Mesenchymal stem cell (in vitro differentiated cells and primary cell): ENCODE data around the gene PMEPA1.

Experiments
- DNase-seq: peaks from one replicate; pipeline ENCODE4 v3.0.0-alpha.2; 2013
- H2AFZ ChIP-seq: one replicate; pipeline ENCODE4 v1.6.1; 2013; ENCODE audit warnings: low read depth, mild to moderate bottlenecking, control low read depth, inconsistent platforms, low read length, moderate library complexity
- H2AK5ac ChIP-seq: 2 replicates; pipeline ENCODE4 v1.6.1; 2013; ENCODE audit warnings: low read length, moderate library complexity, mild to moderate bottlenecking, inconsistent platforms; ENCODE audit not compliant: severe bottlenecking
- H2BK120ac ChIP-seq: one replicate; pipeline ENCODE4 v1.6.1; 2013; ENCODE audit warnings: low read depth, mild to moderate bottlenecking, inconsistent platforms, low read length, moderate library complexity
- H2BK12ac ChIP-seq, 2 experiments: one replicate each; pipeline ENCODE4 v1.6.1; 2013; ENCODE audit warnings: inconsistent platforms in 2 of 2, low read length in 2 of 2, mild to moderate bottlenecking in 2 of 2, moderate library complexity in 2 of 2, control low read depth in 1 of 2
- H2BK15ac ChIP-seq: one replicate; pipeline ENCODE4 v1.6.1; 2013; ENCODE audit warnings: mild to moderate bottlenecking, low read depth, inconsistent platforms; ENCODE audit not compliant: poor library complexity, severe bottlenecking
- H2BK5ac ChIP-seq: 2 replicates; pipeline ENCODE4 v1.6.1; 2013; ENCODE audit warnings: low read depth, mild to moderate bottlenecking, low read length, control low read depth, inconsistent platforms; ENCODE audit not compliant: poor library complexity, severe bottlenecking
- H3K14ac ChIP-seq, 2 experiments: one replicate each; pipeline ENCODE4 v1.6.1; 2013; ENCODE audit warnings: inconsistent platforms in 2 of 2, low read length in 2 of 2, control low read depth in 1 of 2, mild to moderate bottlenecking in 1 of 2, moderate library complexity in 1 of 2
- H3K18ac ChIP-seq, 2 experiments: one replicate each; pipeline ENCODE4 v1.6.1; 2013; ENCODE audit warnings: inconsistent platforms in 2 of 2, low read length in 2 of 2, control low read depth in 1 of 2, low read depth in 1 of 2, mild to moderate bottlenecking in 1 of 2
- H3K23ac ChIP-seq, 2 experiments: one replicate each; pipeline ENCODE4 v1.6.1; 2013; ENCODE audit warnings: inconsistent platforms in 2 of 2, low read length in 2 of 2, mild to moderate bottlenecking in 2 of 2, moderate library complexity in 2 of 2, control low read depth in 1 of 2
- H3K27ac ChIP-seq: 2 replicates; pipeline ENCODE4 v1.5.1; 2013; ENCODE audit warnings: mild to moderate bottlenecking, moderate library complexity, low read length, control low read depth, inconsistent platforms; ENCODE audit not compliant: poor library complexity, severe bottlenecking
- H3K27me3 ChIP-seq, 2 experiments: 2 replicates each; pipeline versions ENCODE4 v1.6.1 to v1.7.0; 2013; ENCODE audit warnings: low read length in 2 of 2, mild to moderate bottlenecking in 2 of 2, moderate library complexity in 2 of 2, control low read depth in 1 of 2, inconsistent platforms in 1 of 2; ENCODE audit not compliant: control insufficient read depth in 1 of 2, insufficient read depth in 1 of 2
- H3K36me3 ChIP-seq, 2 experiments: 2 replicates each; pipeline versions ENCODE4 v1.6.1 to v1.7.0; 2013; ENCODE audit warnings: low read length in 2 of 2, control low read depth in 1 of 2, inconsistent platforms in 1 of 2, low read depth in 1 of 2, mild to moderate bottlenecking in 1 of 2; ENCODE audit not compliant: insufficient read depth in 2 of 2, control insufficient read depth in 1 of 2
- H3K4ac ChIP-seq, 2 experiments: one replicate each; pipeline ENCODE4 v1.6.1; 2013; ENCODE audit warnings: inconsistent platforms in 2 of 2, low read length in 2 of 2, mild to moderate bottlenecking in 2 of 2, moderate library complexity in 2 of 2, control low read depth in 1 of 2, low read depth in 1 of 2
- H3K4me1 ChIP-seq: 2 replicates; pipeline ENCODE4 v1.6.1; 2013; ENCODE audit warnings: low read depth, low read length, control low read depth; ENCODE audit not compliant: control insufficient read depth, insufficient read depth
- H3K4me2 ChIP-seq: 2 replicates; pipeline ENCODE4 v1.6.1; 2013; ENCODE audit warnings: low read length, mild to moderate bottlenecking, inconsistent platforms; ENCODE audit not compliant: poor library complexity, severe bottlenecking
- H3K4me3 ChIP-seq, 2 experiments: 2 replicates each; pipeline versions ENCODE4 v1.5.1 to v1.7.0; 2013; ENCODE audit warnings: low read length in 2 of 2, mild to moderate bottlenecking in 2 of 2, control low read depth in 1 of 2, low read depth in 1 of 2; ENCODE audit not compliant: insufficient read depth in 1 of 2
- H3K79me1 ChIP-seq: replicated peaks from 2 replicates; pipeline ENCODE4 v1.6.1; 2013; ENCODE audit warnings: mild to moderate bottlenecking, control low read depth, low read length, inconsistent platforms; ENCODE audit not compliant: poor library complexity, severe bottlenecking
- H3K9ac ChIP-seq: 2 replicates; pipeline ENCODE4 v1.7.0; 2013; ENCODE audit warnings: mild to moderate bottlenecking, low read length, moderate library complexity
- H3K9me3 ChIP-seq: 2 replicates; pipeline ENCODE4 v1.7.0; 2013; ENCODE audit warnings: mild to moderate bottlenecking, low read length; ENCODE audit not compliant: control insufficient read depth
- H4K8ac ChIP-seq: one replicate; pipeline ENCODE4 v1.6.1; 2013; ENCODE audit warnings: inconsistent platforms, mild to moderate bottlenecking, low read length, moderate library complexity
- H4K91ac ChIP-seq: one replicate; pipeline ENCODE4 v1.6.1; 2013; ENCODE audit warnings: mild to moderate bottlenecking, low read length, inconsistent platforms
- WGBS: methylation state at CpG from one replicate; pipeline ENCODE4 v1.1.7; 2013; ENCODE audit warnings: mixed read lengths; 5-methylcytosine and 5-hydroxymethylcytosine counted together

PMEPA1 gene

GRCh38 chr20:57701090-57701489, 8.7 kb downstream of the PMEPA1 start:
- Histone ChIP-seq H3K18ac (no peak overlapping the region), H3K4me3 (no peak overlapping the region), H3K27ac (no peak overlapping the region), H2BK5ac (no peak overlapping the region), H3K9me3 (no peaks in the 10 kb centered on the region), H2BK15ac (no peak overlapping the region), H2AK5ac (no peak overlapping the region), H3K9ac (no peak overlapping the region), H3K14ac (no peak overlapping the region), H4K8ac (no peak overlapping the region), H2AFZ (no peak overlapping the region), H3K23ac (no peak overlapping the region), H2BK120ac (no peak overlapping the region), H3K4me2 (no peak overlapping the region), H3K4me1 (peaks cover 47% of the 10 kb centered on the region), H3K79me1 (peaks cover 53% of the 10 kb centered on the region), H4K91ac (no peak overlapping the region), H3K4ac (no peak overlapping the region), H2BK12ac (no peak overlapping the region), H3K27me3 (peaks cover 0 to 33% of the 10 kb centered on the region in 2 experiments), H3K36me3 (peaks cover 0 to 12% of the 10 kb centered on the region in 2 experiments)
- DNase-seq = no peak
- WGBS = 94% methylated on average over 6 of the region's 6 CpGs

GRCh38 chr20:57699395-57699794, 10.4 kb downstream of the PMEPA1 start:
- Histone ChIP-seq H3K14ac (no peak overlapping the region), H3K9me3 (no peaks in the 10 kb centered on the region), H3K27ac (no peak overlapping the region), H4K91ac (no peak overlapping the region), H3K4me2 (no peak overlapping the region), H3K79me1 (peaks cover 53% of the 10 kb centered on the region), H3K4ac (no peak overlapping the region), H3K4me1 (peaks cover 48% of the 10 kb centered on the region), H2BK12ac (no peak overlapping the region), H2AFZ (no peak overlapping the region), H4K8ac (no peak overlapping the region), H3K18ac (no peak overlapping the region), H2BK15ac (peak overlapping the region; percentile 13), H3K9ac (no peak overlapping the region), H3K27me3 (peaks cover 0 to 25% of the 10 kb centered on the region in 2 experiments), H3K23ac (no peak overlapping the region), H2BK120ac (no peak overlapping the region), H2BK5ac (no peak overlapping the region), H3K36me3 (peaks cover 0 to 12% of the 10 kb centered on the region in 2 experiments), H2AK5ac (no peak overlapping the region), H3K4me3 (no peak overlapping the region)
- 96% methylated on average over 8 of the region's 8 CpGs for WGBS
- DNase-seq = no peak

DNA sequence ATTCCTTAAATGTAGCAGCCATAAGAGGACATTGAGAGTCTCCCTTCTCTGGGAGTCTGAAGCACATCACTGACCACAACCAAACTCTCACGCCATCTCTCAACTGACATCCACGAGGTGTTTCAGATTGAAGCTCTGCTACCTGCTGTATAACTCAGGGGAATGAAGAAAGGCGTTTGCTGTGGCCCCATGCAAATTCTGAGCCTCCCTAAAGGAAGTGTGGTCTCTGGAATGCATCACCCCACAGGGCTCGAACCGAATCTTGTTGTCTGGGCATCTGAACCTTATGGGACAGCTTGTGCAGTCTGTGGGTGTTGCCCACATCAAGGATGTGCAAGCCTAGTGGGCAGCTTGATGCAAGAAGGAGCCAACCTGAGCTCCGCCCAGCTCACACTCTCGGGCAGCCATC, 10.9 kb downstream of the PMEPA1 start:
- no peak overlapping the region for H3K4me2 ChIP-seq
- no peak overlapping the region for H3K14ac ChIP-seq
- no peaks in the 10 kb centered on the region for H3K9me3 ChIP-seq
- H2AFZ ChIP-seq = no peak overlapping the region
- no peak overlapping the region for H3K4ac ChIP-seq
- no peak overlapping the region for H4K8ac ChIP-seq
- no peak overlapping the region for H2BK12ac ChIP-seq
- H2BK5ac ChIP-seq = no peak overlapping the region
- no peak overlapping the region for H3K23ac ChIP-seq
- H3K27ac ChIP-seq = peak overlapping the region; percentile 90
- no peak overlapping the region for H2BK15ac ChIP-seq
- peak overlapping the region; percentile 62 for H4K91ac ChIP-seq
- H3K18ac ChIP-seq = no peak overlapping the region
- H3K9ac ChIP-seq = peak overlapping the region; percentile 8
- peaks cover 46% of the 10 kb centered on the region for H3K4me1 ChIP-seq
- H2BK120ac ChIP-seq = no peak overlapping the region
- H2AK5ac ChIP-seq = peak overlapping the region; percentile 1
- DNase-seq = peak; percentile 37
- H3K36me3 ChIP-seq = peaks cover 0 to 8% of the 10 kb centered on the region in 2 experiments
- H3K4me3 ChIP-seq = no peak overlapping the region
- peaks cover 0 to 20% of the 10 kb centered on the region in 2 experiments for H3K27me3 ChIP-seq
- WGBS = 74% methylated on average over 7 of the region's 7 CpGs
- peaks cover 52% of the 10 kb centered on the region for H3K79me1 ChIP-seq

GRCh38 chr20:57698116-57698866, 11.5 kb downstream of the PMEPA1 start:
- H2BK120ac ChIP-seq = no peak overlapping the region
- H3K27me3 ChIP-seq = peaks cover 0 to 19% of the 10 kb centered on the region in 2 experiments
- DNase-seq = peak; percentile 95
- no peak overlapping the region for H2BK12ac ChIP-seq
- H3K4me2 ChIP-seq = peak overlapping the region; percentile 49
- no peak overlapping the region for H4K91ac ChIP-seq
- H2BK5ac ChIP-seq = peak overlapping the region; percentile 39
- H2AFZ ChIP-seq = no peak overlapping the region
- peak overlapping the region; percentile 90 for H3K27ac ChIP-seq
- H3K36me3 ChIP-seq = peaks cover 0 to 8% of the 10 kb centered on the region in 2 experiments
- H3K23ac ChIP-seq = no peak overlapping the region
- H2AK5ac ChIP-seq = no peak overlapping the region
- peak overlapping the region; percentile 8 for H3K9ac ChIP-seq
- no peak overlapping the region for H3K14ac ChIP-seq
- no peak overlapping the region for H3K18ac ChIP-seq
- peak overlapping the region; percentile 56 for H4K8ac ChIP-seq
- peaks cover 50% of the 10 kb centered on the region for H3K79me1 ChIP-seq
- H3K4me1 ChIP-seq = peaks cover 47% of the 10 kb centered on the region
- no peak overlapping the region for H3K4me3 ChIP-seq
- H3K9me3 ChIP-seq = no peaks in the 10 kb centered on the region
- WGBS = 37% methylated on average over 15 of the region's 17 CpGs
- no peak overlapping the region for H2BK15ac ChIP-seq
- H3K4ac ChIP-seq = no peak overlapping the region
